Esophagus squamous epithelium (tissue), 5 donors: ENCODE measurements around the gene HNMT. TPM values are rescaled to one million over a fixed set of nuclear protein-coding genes. Genes with fewer than 3 reads are reported as not detected.
A peak's percentile ranks its signal among the peaks of the same experiment; 100 is the strongest.

Source experiments
- DNase-seq: peaks from one replicate; lab custom pipeline; 2025; lab: John Stamatoyannopoulos, UW
- H3K27ac ChIP-seq, 4 donors: fragments of 200-600 bp; sonication (generic); one replicate each; pipeline ENCODE4 v1.5.1; 2016 to 2019; ENCODE audit warnings: mild to moderate bottlenecking in 1 of 4
- H3K27me3 ChIP-seq, 4 donors: fragments of 200-600 bp; sonication (generic); 1 replicate in 3 of 4; 2 replicates in 1 of 4; pipeline versions ENCODE4 v1.5.1 to v1.6.0; 2017 to 2021; ENCODE audit warnings: antibody characterized with exemption in 1 of 4
- H3K36me3 ChIP-seq, 3 donors: fragments of 200-600 bp; sonication (generic); one replicate each; pipeline ENCODE4 v1.5.1; 2016 to 2019
- H3K4me1 ChIP-seq, 3 donors: fragments of 200-600 bp; sonication (generic); one replicate each; pipeline ENCODE4 v1.5.1; 2017 to 2019
- H3K4me3 ChIP-seq, 4 donors: fragments of 200-600 bp; sonication (generic); 1 replicate in 3 of 4; 2 replicates in 1 of 4; pipeline ENCODE4 v1.5.1; 2016 to 2019; ENCODE audit warnings: mild to moderate bottlenecking in 2 of 4, moderate library complexity in 1 of 4
- H3K9me3 ChIP-seq, 3 donors: fragments of 200-600 bp; sonication (generic); one replicate each; pipeline ENCODE4 v1.5.1; 2016 to 2019
- POLR2A ChIP-seq, 4 donors: fragments of 450-650 bp; IDR thresholded peaks; one replicate each; pipeline ENCODE4 v1.6.1; 2017; ENCODE audit warnings: antibody characterized with exemption in 4 of 4, mild to moderate bottlenecking in 4 of 4, moderate library complexity in 3 of 4
- WGBS, 2 donors: methylation state at CpG; one replicate each; pipeline ENCODE4 v1.1.5; 2018; 5-methylcytosine and 5-hydroxymethylcytosine counted together
- intact Hi-C: fragments of 100-400 bp; cut with DNase I; formaldehyde crosslinking; loops from one replicate; pipeline ENCODE4 v1.15.0; 2022
- total RNA-seq, 4 donors: library from RNA; depleted of rRNA; stranded (reverse); fragments of >200 nt; gene quantifications; one replicate each; pipeline ENCODE4 v1.1.0, GENCODE V29; 2016
- TF ChIP-seq, protein P1 (sequence below), 6 experiments: fragments of 450-650 bp in 4 of 6; fragments of 200-600 bp in 2 of 6; sonication (generic) in 2 of 6; IDR thresholded peaks; one replicate each; pipeline ENCODE4 v1.5.1; 2016 to 2019; ENCODE audit warnings: antibody characterized with exemption in 6 of 6, mild to moderate bottlenecking in 4 of 6, moderate library complexity in 4 of 6
- donor health status: DM: yes; HTN: yes; CAD: no.

Gene HNMT
- total RNA-seq, 4 donors from 2014 or later = 5.9 to 41.6 (median 8.2) TPM

DNA sequence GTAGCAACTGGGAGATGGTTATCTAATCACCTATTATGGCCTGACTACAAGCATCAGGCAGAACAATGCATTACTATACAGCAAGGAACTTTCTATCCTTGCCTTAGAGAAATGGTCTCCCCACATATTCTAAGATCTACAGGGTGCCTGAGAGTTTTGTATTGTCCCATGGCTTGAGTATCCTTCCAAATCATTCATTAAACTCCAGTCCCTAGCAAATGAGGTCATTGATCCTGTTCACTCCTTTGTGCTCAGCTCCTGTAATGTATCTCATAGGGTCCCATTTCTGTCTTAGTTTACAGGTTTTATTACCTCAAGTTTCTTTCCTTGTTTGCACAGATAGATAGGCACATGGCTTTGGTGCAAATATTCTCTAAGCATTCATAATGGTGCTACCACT lies 9.0 kb downstream of the HNMT start:
- intact Hi-C loops = no loop called here
- H3K36me3 ChIP-seq = peaks cover 0 to 6% (median 0%) of the 10 kb centered on the region in 3 donors
- no peak overlapping the region for H3K4me3 ChIP-seq
- no peak for TF ChIP-seq POLR2A (IDR thresholded peaks at IDR 0.05)
- TF ChIP-seq, protein P1, sequence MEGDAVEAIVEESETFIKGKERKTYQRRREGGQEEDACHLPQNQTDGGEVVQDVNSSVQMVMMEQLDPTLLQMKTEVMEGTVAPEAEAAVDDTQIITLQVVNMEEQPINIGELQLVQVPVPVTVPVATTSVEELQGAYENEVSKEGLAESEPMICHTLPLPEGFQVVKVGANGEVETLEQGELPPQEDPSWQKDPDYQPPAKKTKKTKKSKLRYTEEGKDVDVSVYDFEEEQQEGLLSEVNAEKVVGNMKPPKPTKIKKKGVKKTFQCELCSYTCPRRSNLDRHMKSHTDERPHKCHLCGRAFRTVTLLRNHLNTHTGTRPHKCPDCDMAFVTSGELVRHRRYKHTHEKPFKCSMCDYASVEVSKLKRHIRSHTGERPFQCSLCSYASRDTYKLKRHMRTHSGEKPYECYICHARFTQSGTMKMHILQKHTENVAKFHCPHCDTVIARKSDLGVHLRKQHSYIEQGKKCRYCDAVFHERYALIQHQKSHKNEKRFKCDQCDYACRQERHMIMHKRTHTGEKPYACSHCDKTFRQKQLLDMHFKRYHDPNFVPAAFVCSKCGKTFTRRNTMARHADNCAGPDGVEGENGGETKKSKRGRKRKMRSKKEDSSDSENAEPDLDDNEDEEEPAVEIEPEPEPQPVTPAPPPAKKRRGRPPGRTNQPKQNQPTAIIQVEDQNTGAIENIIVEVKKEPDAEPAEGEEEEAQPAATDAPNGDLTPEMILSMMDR (IDR thresholded peaks at IDR 0.05) = no peak
- peaks cover 6 to 53% (median 9%) of the 10 kb centered on the region in 3 donors for H3K4me1 ChIP-seq
- no peaks in the 10 kb centered on the region for H3K27me3 ChIP-seq
- no peak for DNase-seq
- H3K9me3 ChIP-seq = no peaks in the 10 kb centered on the region
- H3K27ac ChIP-seq = no peak overlapping the region

DNA sequence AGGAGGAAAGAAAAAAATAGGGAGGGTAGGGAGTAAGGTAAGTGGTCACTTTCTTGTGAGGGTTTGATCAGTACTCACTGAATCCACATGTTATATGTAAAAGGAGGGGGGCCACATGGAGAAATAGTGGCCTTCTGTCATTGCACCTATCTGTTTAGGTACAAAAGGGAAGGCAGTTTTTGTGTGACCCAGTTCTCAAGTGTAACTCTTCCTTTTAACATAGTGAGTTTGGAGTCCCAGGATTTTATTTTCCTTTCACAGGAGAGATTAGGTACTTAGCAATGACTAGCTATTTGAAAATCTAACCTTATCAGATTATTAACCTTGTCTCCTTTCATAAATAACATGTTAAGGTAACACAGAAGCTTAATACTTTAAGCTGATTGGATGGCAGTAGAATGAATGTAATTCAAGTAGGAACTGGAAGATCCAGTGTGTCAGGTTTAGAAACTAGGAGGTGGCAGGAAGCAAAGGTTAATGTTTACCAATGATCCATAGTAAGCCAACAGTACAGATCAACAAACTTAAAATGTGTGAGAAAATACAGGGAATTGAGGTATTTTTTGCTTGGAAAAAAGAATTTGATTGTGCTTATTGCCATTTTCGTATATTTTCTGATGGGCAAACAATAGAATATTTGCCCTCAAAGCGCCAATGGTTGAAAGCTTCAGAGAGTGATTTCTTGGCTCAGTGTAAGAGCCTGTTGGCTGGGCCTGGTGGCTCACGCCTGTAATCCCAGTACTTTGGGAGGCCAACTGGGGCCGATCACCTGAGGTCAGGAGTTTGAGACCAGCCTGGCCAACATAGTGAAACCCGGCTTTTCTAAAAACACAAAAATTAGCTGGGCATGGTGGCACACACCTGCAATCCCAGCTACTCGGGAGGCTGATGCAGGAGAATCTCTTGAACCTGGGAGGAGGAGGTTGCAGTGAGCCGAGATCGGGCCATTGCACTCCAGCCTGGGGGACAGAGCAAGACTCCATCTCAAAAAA lies 11.3 kb downstream of the HNMT start:
- DNase-seq = no peak
- Histone ChIP-seq H3K4me1 (peaks cover 0 to 41% (median 3%) of the 10 kb centered on the region in 3 donors), H3K27ac (peak overlapping the region in 3 of 4 donors; percentile 65 to 84 (median 82)), H3K4me3 (no peak overlapping the region), H3K36me3 (peaks cover 0 to 6% (median 0%) of the 10 kb centered on the region in 3 donors), H3K9me3 (no peaks in the 10 kb centered on the region), H3K27me3 (no peaks in the 10 kb centered on the region)
- 53 to 68% methylated on average over 5 to 7 of the region's 8 CpGs for whole genome bisulfite sequencing, 2 donors
- intact Hi-C loops = no loop called here
- TF ChIP-seq, protein P1 (IDR thresholded peaks at IDR 0.05) = no peak

DNA sequence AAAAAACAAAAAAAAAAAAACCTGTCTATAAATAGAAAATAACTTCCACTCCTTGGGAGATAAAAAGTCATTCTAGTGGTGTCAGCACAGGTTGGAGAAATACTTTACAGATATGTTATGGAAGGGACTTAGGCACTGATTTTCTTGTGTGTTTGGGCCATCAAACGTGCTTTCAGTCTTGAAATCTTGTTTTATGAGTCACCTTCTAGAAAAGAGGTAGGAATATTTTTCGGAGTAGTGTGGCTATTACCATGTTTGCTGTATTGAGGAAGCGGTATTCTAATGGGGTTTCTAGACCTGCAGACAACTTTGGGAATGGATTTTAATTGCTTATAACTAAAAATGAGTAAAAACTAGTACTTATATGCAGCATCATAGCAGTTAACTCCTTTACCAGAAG lies 12.0 kb downstream of the HNMT start:
- DNase-seq = no peak
- Histone ChIP-seq H3K36me3 (peaks cover 0 to 6% (median 0%) of the 10 kb centered on the region in 3 donors), H3K4me3 (no peak overlapping the region), H3K27ac (peak overlapping the region in 3 of 4 donors; percentile 65 to 84 (median 82)), H3K9me3 (no peaks in the 10 kb centered on the region), H3K27me3 (no peaks in the 10 kb centered on the region), H3K4me1 (peaks cover 0 to 42% (median 3%) of the 10 kb centered on the region in 3 donors)
- intact Hi-C loops = no loop called here
- TF ChIP-seq, protein P1 (IDR thresholded peaks at IDR 0.05) = no peak
- no peak for TF ChIP-seq POLR2A (IDR thresholded peaks at IDR 0.05)
- 68% methylated on average over 3 of the region's 3 CpGs for WGBS, 2 donors

DNA sequence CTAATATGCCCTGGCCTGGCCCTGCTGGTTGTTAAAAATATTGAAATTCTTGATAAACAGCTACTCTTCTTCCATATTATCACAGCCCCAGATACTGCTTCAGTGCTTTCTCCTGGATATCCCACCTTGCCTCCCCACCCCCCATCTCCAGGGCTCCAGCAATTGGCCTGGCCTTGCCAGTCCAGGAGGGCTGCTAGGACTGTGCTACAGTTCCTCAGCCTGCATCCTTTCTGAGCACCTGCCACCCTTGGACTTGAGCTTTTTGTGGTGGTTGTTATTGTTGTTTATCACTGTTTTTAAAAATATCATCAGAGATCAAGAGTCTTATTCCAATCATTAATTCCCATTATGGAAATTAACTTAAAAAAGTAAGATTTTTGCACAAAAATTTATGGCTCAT lies 13.5 kb downstream of the HNMT start:
- no peak for DNase-seq
- Histone ChIP-seq H3K36me3 (peaks cover 0 to 11% (median 0%) of the 10 kb centered on the region in 3 donors), H3K4me3 (no peak overlapping the region), H3K27me3 (no peaks in the 10 kb centered on the region), H3K4me1 (peaks cover 0 to 42% (median 3%) of the 10 kb centered on the region in 3 donors), H3K27ac (no peak overlapping the region), H3K9me3 (no peaks in the 10 kb centered on the region)
- intact Hi-C loops = no loop called here
- no peak for TF ChIP-seq POLR2A (IDR thresholded peaks at IDR 0.05)
- TF ChIP-seq, protein P1 (IDR thresholded peaks at IDR 0.05) = no peak

- no peak overlapping the region for H3K4me3 ChIP-seq
- intact Hi-C loops = no loop called here
- no peak for DNase-seq
- no peak overlapping the region for H3K27ac ChIP-seq
- H3K4me1 ChIP-seq = peaks cover 0 to 29% (median 3%) of the 10 kb centered on the region in 3 donors
- H3K9me3 ChIP-seq = no peaks in the 10 kb centered on the region
- H3K27me3 ChIP-seq = no peaks in the 10 kb centered on the region
- H3K36me3 ChIP-seq = peaks cover 0 to 11% (median 0%) of the 10 kb centered on the region in 3 donors
- TF ChIP-seq, protein P1 (IDR thresholded peaks at IDR 0.05) = no peak
- no peak for TF ChIP-seq POLR2A (IDR thresholded peaks at IDR 0.05)
Measured at GRCh38 chr2:137980459-137980858, 16.2 kb downstream of the HNMT start.
